GM15510 (cell line): ENCODE data around the gene S100A11.

Source experiments
- POLR2A ChIP-seq: IDR thresholded peaks from 3 replicates; pipeline ENCODE4 v1.6.1; 2011; ENCODE audit warnings: borderline replicate concordance; ENCODE audit not compliant: insufficient read length; ENCODE audit errors: extremely low read depth

S100A11 gene

DNA sequence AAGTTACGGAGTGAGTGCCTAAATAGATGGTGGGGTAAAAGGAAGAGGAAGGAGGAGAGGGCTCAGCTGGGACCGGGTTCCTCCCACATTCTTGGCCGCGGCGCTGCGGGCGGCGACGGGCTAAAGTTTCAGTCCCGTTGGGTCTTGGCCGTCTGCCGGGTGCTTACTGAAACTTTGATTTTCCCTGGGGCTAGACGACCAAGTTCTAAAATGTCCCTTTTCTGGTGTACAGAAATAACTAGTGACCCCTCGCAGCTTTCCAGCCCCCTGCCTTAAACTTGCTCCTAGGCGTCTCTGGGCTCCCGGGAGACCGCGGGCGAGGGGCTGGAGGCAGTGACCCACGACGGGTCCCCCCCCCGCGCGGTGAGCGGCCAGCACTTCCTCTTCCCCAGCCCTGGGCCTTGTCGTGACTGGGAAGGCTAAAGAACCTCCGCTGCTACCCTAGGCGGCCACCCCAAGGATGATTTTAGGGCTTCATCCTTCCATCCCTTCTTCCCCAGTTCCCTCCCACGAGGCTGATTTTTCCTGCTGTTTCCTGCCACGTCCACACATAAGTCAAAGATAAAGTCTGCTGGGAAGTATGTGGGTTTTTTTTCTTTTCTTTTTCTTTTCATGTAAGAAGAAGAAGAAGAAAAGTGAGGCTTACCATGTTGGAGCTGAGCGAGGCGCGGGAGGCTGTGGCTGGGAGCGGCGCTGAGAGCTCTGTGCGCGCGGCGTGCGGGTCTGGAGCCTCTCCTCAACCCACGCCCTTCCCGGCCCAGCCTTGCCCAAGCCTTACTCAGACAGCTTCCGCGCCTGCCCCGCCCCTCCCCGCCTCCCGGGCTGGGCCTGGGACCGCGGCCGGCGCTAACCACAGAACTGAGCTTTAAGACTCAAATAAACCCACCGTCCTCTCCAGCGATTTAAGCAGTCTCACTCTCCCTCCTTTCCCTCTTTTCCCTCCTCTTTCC is at the start of gene S100A11:
TSS of gene S100A11 (minus strand) at position 738 of the 950 bp plus-strand sequence. CDS start at position 649, 89 bp downstream.
- peak; percentile 57 for TF ChIP-seq POLR2A

DNA sequence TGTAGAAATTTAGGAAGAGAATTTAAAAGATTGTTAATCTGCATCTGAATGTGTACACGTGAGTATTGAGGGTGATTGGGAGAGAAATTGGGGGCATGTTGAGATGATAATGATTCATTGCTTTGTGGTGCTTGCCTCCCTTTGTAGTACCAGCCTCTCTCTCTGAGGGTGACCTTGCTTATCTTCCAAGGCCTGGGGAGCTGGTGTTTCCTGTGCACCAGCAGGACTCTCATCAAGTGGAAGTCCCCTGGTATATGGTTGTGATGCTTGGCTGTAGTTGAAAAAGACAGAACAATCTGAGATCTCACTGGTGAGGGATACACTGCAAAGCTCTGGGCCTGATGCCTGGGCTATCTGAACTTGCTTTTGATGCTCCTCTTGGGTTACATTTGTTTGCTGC is 48.0 kb upstream of the S100A11 start:
- no peak for TF ChIP-seq POLR2A

DNA sequence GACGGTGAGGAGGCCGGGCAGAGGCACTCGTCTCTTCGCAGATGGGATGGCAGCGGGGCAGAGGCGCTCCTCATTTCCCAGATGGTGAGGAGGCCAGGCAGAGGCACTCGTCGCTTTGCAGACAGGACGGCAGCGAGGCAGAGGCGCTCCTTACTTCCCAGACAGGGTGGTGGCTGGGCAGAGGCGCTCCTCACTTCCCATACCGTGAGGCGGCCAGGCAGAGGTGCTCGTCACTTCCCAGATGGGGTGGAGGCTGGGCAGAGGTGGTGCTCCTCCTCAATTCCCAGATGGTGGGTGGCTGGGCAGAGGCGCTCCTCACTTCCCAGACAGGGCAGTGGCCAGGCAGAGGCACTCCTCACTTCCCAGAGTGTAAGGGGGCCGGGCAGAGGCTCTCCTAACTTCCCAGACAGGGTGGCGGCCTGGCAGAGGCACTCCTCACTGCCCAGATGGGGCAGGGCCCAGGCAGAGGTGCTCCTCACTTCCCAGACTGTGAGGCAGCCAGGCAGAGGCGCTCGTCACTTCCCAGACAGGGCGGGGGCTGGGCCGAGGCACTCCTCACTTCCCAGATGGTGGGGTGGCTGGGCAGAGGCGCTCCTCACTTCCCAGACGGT is 42.1 kb upstream of the S100A11 start:
- no peak for TF ChIP-seq POLR2A

DNA sequence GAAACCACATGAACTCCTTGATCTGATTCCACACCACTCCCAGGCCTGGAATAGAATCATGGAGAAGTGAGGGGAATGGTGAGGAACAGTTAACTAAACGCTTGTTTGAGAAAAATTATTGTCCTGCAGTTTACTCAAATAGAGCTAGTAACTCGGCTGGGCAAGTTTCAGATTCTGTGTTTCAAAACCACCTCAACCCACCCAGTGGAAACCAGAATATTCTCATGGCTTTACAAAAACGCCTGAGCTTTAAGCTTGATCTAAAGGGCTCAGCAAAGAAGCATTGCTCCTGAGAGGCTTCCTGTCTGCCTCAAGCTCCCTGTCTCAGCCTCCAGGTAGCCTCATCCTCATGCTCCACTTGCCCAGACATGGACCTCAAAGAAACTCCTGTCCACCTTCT is 35.5 kb upstream of the S100A11 start:
- TF ChIP-seq POLR2A = no peak

DNA sequence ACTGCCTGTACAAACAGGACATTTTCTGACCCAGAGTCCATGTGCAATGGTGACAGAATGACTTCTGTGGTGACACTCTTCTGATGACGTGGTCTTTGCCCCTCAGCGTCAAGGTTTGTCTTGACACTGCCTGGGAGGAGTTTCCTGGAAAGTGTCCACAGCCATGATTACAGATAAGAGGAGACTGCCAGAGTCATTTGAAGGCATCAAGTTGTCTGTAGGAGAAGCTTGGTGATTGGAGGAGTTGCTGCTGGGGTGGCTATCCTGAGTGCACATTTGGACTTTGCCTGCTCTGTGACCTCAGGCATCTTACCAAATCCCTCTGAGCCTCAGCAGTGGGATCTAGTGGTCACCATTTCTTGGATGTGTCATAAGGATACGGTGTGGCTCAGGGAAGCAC is 34.3 kb upstream of the S100A11 start:
- TF ChIP-seq POLR2A = no peak

DNA sequence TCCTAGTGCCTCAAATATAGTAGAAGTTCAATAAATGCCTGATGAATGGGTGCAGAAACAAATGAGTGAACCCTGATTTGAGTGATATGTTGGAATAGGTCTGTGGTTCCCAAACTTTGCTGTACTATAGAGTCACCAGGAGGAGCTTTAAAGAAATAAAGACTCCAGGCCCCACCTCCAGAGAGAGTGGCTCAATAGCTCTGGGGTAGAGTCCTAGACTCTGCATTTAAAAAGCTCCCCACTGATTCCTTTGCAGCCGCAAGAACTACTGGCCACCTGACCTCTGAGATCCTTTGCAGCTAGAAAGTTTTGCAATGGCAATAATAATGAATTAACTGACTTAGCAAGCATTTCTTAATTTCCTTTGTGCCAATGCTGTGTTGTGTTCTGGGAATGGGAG is 31.1 kb upstream of the S100A11 start:
- no peak for TF ChIP-seq POLR2A

DNA sequence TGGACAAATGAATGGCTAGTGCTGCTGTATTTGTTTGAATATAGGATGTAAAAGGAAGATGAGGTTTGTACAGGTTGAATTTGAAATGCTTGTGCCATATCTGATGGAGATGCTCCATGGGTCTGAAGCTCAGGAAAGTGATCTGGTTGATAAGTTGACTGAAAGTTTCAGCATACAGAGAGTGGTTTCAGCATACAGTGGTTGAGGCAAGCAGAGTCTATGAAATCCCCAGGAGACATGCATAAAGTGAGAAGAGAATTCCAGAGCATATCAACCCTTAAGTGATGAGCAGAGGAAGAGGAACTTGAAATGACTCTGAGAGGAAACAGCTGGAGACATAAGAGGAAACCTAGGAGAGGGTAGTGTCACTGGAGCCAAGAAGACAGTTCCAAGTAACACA is 30.3 kb upstream of the S100A11 start:
- no peak for TF ChIP-seq POLR2A

DNA sequence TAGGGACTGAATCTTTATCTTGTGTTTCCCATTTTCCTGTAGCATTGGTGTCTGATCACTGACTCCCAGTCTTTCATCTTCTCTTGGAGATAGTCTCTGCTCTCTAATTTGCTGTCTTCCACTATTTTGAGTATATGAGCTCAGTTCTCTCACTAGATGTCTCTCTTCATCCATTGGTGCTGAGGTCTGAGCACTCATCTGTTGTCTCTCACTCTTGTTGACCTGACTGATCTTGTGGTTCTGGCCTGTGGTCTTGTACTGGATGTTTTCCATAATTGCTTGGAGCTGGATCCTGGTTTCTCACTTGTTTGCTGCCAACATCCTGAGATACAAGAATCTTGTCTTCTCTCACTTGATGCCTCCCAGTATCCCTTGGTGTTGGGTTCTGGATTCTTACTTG is 25.1 kb upstream of the S100A11 start:
- TF ChIP-seq POLR2A = no peak

DNA sequence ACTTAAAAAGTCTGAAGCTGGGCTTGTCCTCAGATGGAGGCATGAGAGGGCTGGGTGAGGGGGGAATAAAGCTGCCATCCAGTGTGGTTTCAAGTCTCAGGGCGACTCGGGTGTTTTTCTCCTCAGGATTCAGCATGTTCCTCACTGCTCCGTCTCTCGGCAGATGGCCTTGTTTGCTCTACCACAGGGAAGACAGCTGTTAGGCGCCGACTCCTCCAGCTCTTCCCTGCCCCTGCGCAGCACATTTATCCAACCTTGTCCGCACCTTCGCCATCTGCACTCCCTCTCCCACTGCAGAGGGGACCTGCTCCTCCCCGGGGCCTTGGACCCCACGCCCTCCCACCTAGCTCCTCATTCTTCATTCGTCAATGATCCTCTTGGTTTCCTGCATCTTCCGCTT is 16.6 kb upstream of the S100A11 start:
- TF ChIP-seq POLR2A = no peak

DNA sequence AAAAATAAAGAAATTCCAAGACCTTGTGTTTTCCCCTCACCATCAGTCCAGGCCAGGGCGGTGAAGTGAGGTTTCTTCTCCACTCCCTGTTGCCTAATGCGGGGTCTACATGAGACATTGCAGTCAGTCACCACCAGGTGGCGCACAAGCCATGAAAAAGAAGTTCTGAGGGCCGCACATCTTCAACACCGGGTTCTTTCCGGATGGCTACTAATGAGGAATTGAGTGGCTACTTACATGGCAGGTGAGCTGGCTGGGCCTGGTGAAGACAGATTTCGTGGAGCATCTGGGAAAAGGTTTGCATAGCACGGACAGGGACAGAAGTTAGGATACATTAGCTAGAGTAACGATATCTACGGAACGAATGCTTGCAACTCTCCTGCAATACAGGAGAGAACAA is 15.8 kb upstream of the S100A11 start:
- TF ChIP-seq POLR2A = no peak

DNA sequence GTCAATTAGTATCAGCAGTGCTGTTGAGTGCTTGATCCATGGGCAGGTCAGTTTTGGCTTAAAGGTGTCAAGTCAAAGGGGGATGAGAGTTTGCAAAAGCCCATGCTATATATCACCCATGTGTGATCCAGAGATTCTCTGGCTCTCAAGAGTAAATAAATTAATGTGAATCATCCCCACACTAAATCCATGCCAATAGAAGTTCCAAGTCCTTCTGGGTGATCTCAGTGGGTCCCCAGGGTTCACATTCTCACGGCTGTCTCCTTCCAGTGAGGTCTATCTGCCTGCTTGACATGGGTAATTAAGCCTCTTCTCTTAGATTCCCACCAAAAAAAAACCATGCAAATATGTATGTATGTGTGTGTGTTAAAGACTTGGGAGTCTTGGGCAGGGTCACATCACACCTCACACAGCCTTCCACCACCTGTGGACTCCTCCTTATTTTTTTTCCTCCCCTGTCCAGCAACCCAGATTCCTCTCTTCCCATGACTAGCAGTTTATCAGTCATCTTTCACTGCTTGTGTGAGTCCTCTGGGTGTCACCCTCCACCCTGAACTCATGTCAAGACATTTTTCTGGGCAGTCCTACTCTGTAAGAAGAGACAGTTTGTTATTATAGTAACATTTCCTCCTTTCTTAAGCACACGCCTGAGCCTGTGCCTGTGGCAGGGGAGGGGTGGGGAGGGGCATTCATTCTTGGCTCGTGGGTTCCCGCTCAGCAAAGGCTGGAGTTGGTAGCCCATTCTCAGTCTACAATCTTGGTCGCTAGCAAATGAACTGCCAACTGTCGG is 14.3 kb upstream of the S100A11 start:
- no peak for TF ChIP-seq POLR2A

DNA sequence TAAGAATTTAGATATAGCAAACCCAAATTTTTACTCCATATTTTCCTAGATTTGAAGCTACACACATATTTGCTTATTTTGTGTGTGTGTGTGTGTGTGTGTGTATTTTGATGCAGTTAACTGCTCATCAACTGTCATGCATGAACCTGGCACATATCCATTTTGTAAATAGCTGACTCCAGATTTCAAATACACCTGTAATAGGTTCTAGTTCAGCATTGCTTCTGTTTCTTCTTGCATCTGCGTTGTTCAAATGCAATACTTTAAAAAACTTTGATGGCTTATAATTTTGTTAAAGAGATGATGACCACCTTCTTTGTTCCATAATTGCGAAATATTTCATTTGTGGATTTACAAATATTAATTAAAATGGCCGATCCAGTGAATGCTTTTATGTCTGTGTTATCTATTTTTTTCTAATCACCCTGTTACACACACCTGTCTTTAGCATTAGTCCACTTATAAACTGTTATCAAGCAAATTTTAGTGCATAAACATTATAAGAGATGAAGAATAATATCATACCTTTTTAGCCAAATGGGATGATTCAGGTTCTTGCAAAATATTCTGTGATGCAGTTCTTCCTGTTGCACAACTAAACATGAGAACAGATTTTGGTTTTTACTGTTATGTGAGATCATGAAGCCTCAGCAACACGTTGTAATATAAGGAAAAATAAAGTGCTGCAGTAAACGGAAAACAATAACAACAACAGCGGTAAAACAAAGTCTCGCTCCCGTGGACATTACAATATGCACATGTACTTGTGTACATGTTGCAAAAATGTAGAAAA is 12.7 kb upstream of the S100A11 start:
- TF ChIP-seq POLR2A = no peak

DNA sequence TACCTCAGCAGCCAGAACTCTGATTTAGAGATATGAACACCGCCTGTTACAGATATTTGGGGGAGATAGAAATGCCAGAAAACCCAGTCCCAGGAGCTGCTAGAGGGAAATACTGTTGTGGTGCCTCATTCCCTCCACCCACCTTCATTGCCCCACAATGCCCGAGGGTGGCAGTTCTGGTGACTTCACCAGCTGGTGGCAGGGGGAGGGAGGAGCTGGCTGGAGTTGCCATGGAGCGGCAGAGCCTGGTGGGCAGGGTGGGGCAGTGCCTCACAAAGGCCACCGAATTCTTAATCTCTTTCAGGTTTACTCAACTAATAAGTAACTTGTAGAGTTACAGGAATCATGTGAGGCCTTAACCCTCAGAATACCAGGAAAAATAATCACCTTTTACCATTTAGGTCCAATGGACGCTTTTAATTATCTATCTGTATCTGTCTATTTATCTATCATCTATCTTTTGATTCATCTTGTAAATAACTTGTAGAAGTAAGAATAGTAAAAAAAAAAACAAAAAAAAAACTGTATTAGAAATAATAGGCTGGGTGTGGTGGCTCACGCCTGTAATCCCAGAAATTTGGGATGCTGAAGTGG is 11.7 kb upstream of the S100A11 start:
- no peak for TF ChIP-seq POLR2A
